GM19238 (cell line): ENCODE measurements around the gene MRPL32.

Source experiments
- DNase-seq: peaks from one replicate; pipeline ENCODE4 v3.0.0; 2011; ENCODE audit warnings: low spot score; ENCODE audit not compliant: insufficient read length

The MRPL32 gene

GRCh38 chr7:42964849-42965805 is 33.0 kb downstream of the MRPL32 start:
- no peak for DNase-seq

- no peak for DNase-seq
Measured at GRCh38 chr7:42967391-42967790, 35.2 kb downstream of the MRPL32 start.

GRCh38 chr7:42972699-42973500 is 40.7 kb downstream of the MRPL32 start:
- DNase-seq, result no peak

GRCh38 chr7:42976371-42976770 is 44.2 kb downstream of the MRPL32 start:
- no peak for DNase-seq

- no peak for DNase-seq
Measured at GRCh38 chr7:42978496-42978895, 46.3 kb downstream of the MRPL32 start.

- DNase-seq, result no peak
Measured at GRCh38 chr7:42980084-42980483, 47.9 kb downstream of the MRPL32 start.

GRCh38 chr7:42980514-42980913 is 48.3 kb downstream of the MRPL32 start:
- DNase-seq, result no peak

- no peak for DNase-seq
Measured at GRCh38 chr7:42981601-42982000, 49.4 kb downstream of the MRPL32 start.

- DNase-seq, result no peak
Measured at GRCh38 chr7:42982604-42983115, 50.5 kb downstream of the MRPL32 start.

GRCh38 chr7:42984137-42984536 is 52.0 kb downstream of the MRPL32 start:
- DNase-seq, result no peak

- no peak for DNase-seq
Measured at GRCh38 chr7:42986213-42986612, 54.0 kb downstream of the MRPL32 start.

GRCh38 chr7:42986781-42987248 is 54.6 kb downstream of the MRPL32 start:
- no peak for DNase-seq
